GM18508 (cell line): ENCODE data around the gene SLC25A22.

Experiments
- ATAC-seq: cut with Tn5 transposase; IDR thresholded peaks from one replicate; pipeline ENCODE4 v1.9.1; 2021; ENCODE audit warnings: moderate number of reproducible peaks; ENCODE audit not compliant: insufficient read depth, unreplicated experiment

The SLC25A22 gene

DNA sequence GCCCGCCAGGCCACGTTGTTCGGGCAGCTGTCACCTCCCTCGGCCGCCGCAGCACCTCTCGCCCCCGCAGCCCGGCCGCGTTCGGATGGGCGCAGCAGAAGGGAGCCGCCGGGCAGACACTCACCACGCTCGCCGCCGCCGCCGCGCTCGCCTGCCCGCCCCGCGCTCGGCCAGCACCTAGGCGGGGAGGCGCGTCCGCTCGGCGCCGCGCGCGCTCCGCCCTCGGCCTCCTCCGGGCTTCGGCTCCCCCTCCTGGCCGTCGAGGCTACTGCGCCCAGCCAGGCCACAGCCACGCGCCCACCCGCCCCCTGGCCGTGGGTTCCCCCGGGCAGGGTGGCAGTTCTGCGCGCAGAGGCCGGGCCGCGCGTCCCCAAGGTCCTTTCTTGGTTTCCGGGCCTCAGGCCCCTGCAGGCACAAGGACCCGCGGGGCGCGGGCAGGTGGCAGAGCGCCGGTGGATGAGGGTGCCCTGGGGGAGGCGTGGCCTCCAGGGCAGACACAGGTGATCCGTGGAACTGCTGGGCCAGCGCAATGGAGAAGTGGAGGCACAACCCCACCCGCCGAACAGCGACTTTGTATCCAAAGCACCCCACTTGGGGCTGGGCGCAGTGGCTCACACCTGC is at the start of gene SLC25A22:
Gene SLC25A22 (minus strand): TSS at position 189 of the 621 bp plus-strand sequence. CDS start 3,275 bp downstream, outside the sequence.
- ATAC-seq: no peak

DNA sequence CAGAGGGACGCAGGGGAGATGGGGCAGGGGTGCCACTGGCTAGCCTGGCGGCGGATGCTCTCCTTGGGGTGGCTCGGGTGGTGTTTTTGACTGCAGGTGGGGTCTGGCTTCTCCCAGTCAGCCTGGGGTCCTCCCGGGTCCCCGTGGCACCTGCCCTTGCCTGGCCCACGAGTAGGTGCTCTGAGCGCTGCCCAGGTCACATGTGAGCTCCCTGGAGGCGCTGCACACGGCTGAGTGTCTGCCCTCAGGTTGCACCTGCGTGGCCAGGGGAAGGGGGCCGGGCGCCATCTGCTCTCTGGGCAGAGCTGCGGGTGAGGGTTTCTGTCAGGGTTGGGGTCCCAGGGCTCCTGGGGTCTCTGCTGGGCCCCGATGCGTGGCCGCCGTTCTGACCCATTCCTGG is 49.8 kb upstream of the SLC25A22 start:
- ATAC-seq: no peak

DNA sequence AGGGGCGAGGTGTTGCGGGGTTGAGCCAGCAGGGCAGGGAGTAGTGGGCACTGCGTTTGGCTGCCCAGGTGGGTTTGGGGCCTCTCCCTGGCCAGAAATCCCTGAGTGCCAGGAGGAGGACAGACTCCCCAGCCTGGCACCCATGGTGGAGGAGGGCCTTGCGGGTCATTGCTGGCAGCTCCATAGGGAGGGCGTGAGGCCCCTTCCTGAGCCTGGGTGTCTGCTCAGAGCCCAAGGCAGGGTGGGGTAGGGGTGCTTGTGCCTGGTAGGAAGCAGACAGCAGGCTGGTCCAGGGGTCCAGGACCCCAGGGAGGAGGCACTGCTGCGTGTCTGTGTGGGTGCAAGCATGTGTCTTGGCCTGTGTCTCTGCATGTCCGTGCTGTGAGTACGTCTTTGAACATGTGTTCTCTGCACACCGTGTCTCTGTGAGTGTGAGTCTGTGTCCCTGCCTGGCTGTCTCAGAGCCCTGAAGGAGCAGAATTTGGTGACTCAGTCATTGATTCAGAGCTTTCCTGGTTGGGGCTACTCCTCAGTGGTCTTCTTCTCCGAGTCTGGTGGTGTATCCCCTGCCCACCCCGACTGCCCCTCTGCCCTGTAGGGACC is 48.5 kb upstream of the SLC25A22 start:
- ATAC-seq: no peak

DNA sequence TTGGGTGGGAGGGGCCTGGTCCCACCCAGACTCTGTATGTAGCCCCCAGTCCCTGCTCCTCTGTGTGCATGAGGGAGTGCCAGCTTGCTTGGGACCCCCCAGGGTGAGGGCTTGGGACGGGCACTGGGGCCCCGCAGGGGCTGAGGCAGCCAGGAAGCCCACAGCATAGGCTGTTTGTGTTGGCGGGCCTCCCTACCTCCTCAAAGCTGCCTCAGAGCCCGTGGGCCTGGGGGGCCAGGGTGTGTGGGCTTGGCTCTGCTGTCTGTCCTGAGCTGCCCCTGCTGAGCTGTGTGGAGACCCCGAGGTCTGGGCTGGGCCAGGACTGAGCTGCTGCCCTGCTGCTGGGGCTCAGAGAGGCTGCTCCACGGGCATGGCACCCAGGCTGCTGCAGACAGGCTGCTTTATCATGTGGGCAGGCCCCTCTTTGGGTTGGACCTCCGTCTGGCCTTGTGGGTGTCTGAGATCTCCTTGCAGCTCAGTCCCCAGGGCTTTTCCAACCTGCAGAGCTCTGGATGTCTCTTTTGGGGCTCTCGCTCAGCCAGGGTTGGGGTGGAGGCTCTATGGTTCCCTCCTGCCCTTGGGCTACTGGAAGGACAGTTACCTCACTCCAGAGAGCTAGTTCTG is 47.9 kb upstream of the SLC25A22 start:
- no peak for ATAC-seq

DNA sequence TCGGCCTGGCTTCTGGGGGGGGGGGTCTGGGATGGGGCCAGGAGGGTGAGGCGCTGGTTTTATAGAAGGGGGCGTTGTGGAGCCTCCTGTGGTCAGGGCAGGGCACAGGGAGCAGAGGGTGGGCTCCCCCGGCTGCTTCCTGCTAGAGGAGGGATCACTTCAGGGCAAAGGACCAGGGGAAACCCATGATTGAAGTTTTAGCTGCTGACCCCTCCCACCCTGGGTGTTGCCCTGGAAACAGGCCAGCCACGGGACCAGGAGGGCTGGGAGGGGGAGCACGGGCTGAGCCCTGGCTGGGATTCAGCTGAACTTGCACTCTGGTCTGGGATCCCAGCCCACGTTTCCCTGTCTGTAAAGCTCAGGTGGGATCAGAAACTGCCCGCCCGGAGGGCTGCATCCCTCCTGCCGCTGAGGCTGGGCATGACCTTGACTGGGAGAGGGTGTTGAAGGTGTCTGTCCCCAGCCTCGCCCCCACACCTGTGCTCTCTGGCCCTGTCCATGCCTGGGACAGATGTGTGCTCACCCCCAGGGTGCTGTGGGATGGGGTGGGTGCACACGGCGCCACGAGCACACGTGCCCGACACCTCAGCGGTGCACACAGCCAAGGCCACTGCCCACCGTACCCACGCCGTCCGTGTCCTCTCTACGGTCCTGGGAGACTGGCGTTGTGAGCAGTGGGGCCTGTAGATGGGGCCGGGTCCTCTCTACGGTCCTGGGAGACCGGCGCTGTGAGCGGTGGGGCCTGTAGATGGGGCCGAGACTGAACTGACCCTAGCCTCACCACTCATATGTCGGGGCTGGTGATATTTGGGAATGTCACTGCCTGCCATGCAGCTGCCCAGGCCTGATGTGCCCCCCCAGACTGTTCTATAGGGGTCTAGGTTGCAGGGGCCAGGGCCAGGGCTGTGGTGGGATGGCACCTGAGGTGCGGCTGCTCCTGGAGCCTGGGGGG is 46.9 kb upstream of the SLC25A22 start:
- no peak for ATAC-seq

DNA sequence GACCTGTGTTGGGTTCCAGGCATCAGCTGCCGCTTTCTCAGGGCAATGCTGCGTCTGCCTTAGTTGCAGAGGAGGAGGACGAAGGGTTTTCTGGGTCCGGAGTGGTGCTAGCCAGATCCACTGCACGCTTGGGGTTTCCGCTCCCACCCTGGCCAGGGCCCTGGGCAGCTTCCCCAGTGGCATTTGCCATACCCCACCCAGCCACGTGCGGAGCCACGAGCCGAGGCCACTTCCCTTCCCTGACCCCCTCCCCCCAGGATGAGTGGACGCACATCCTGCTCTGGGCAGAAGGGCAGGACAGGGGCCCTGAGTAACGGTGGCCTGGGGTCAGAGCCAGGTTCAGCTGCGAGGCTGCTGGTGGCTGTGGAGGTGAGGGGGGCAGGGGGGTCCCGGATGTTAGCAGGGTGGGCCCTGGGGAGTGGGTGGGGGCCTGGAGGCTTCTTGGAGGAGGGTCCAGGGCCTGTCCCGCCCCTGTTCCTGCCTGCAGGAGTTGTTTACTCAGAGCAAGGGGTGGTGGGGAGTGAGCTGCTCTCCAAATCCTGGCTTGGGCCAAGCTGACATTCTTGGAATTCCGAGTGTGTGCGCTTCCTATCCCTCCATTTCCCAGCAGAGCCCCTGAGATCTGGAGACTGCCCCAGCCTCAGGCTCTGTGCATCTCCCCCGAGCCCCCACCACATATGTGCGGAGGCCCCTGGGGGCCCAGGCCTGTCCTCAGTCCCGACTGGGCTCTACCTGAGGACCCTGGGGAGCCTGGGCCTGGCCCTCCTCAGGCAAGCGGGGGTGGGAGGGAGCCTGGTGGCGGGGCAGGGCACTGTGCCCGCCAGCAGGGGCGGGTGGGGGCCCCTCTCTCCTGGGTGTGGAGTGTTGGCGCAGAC is 46.0 kb upstream of the SLC25A22 start:
- no peak for ATAC-seq

DNA sequence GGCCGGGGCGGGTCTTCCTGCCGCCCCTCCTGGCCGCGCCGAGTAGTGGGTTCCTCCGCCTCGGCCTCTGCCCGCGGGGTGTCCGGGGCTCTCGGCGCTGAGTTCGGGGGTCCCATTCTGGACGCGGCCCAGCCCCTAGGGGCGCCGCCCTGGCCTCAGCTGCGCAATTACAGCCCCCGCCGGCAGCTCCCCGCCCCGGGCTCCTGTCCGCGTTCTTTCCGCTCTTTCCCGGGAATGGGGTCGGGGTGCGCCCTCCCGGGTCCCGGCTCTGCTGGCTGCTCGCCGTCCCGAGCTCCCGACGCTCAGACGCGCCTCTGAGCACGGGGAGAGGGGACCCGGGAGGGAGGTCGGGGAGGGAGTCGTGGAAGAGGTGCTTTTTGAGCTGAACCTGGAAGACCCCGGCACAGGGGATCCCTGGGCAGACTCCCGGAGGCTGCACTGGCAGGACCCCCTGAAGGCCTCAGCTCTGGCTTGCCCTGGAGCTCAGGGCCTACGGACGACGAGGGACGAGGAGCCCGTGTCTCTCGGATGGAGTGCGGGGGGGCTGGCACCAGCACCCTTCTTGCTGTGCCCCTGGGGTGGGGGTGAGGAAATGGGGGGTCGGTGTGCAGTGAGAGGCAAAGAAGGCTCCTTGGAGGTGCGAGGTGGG is 45.1 kb upstream of the SLC25A22 start:
- no peak for ATAC-seq

DNA sequence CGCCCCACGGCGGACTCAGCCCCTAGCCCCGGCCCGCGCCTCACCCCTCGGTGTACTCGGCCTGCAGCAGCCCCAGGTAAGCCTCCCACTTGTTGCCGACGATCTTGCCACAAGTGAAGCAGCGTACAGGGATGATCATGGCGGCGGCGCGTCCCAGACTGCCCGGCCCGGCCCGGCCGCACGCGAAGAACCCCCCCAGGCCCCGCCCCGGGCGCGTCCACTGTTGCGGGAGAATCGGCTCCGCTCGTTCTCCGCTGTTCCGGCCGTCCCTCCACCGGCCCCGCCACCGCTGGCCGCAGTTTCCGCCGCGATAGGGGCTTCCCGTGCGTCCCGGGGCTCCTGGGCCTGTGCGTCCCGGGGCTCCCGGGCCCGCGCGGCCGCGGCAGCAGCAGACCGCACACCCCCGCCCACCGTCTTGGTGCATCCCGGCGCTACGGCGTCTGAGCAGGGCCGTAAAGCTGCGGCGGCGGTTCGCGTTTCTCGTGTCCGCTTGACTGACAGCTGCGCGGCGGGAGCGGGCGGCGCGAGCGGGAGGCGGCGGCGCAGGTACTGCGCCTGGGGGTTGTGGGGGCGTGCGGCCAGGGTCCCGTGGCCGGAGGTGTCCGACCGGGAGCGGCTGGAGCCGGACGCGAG is 44.4 kb upstream of the SLC25A22 start, which contains the start of the genes POLR2L and TSPAN4:
Gene POLR2L (minus strand): TSS at position 160 of the 633 bp plus-strand sequence. CDS start 21 bp downstream, at position 139.
Gene TSPAN4 (plus strand): TSS at position 483 of the 633 bp plus-strand sequence. CDS start 7,453 bp downstream, outside the sequence.
- no peak for ATAC-seq

DNA sequence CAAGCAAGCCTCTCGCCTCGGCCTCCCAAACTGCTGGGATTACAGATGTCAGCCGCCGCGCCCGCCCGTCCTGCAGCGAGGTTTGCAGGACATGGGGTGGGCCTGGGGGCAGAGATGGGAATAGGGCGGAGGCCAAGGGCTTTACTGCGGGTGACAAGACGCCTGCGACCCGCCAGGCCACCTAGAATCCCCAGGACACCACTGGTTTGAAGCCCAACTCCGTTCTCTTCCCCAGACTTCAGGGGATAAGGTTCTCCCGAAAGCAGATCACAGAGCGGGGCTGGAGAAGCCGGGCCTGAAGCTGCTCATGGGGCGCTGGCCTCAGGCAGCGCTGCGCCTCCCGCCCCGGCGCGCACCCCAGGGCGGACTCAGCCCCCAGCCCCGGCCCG is 43.9 kb upstream of the SLC25A22 start:
- no peak for ATAC-seq

DNA sequence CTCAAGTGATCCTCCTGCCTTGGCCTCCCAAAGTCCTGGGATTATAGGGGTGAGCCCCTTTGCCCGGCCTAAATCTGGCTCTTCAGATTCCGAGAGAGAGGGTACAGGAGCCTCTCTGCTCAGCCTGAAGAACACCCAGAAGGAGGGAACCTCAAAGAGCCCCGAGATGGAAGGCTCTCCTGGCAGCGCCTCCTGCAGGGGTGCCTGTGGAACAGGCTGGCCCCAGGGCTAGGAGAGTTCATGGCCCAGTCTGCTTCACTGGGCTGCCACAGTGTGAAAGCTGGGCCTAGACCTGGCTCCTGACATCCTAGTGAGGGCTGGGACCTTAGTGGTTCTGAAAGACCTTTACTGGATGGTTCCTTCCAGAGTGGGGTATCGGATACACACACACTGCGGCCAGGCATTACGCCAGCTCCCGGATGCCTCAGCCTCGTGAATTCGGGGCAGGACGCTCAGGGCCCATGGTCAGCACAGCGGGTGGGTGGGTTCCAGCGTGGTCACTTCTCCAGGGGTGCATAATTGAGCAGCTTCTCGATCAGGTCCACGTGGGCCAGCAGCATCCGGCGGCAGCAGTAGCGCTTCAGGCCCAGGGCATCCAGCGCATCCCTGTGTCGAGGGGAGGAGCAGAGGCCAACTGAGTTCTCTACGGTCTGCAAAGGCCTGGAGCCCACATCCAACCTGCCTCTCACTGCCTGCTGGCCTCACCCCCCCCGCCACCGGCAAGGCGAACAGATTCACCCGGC is 42.0 kb upstream of the SLC25A22 start:
- ATAC-seq: no peak

DNA sequence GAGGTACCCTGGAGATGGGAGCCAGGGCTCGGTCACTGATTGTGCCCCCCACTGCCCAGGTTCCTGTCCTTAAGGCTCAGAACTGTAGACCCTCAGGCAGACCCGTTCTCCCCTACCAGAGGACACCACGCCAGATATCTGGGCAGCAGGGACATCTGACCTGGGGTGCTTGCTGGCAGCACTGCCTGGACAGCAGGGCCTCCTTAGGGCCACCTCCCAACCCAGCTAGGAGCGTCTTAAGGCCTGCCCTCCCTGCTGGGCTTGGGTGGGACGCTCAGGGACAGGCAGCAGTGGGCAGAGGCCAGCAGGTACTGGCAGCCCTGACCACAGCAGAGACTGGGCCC is 41.2 kb upstream of the SLC25A22 start:
- ATAC-seq: no peak

DNA sequence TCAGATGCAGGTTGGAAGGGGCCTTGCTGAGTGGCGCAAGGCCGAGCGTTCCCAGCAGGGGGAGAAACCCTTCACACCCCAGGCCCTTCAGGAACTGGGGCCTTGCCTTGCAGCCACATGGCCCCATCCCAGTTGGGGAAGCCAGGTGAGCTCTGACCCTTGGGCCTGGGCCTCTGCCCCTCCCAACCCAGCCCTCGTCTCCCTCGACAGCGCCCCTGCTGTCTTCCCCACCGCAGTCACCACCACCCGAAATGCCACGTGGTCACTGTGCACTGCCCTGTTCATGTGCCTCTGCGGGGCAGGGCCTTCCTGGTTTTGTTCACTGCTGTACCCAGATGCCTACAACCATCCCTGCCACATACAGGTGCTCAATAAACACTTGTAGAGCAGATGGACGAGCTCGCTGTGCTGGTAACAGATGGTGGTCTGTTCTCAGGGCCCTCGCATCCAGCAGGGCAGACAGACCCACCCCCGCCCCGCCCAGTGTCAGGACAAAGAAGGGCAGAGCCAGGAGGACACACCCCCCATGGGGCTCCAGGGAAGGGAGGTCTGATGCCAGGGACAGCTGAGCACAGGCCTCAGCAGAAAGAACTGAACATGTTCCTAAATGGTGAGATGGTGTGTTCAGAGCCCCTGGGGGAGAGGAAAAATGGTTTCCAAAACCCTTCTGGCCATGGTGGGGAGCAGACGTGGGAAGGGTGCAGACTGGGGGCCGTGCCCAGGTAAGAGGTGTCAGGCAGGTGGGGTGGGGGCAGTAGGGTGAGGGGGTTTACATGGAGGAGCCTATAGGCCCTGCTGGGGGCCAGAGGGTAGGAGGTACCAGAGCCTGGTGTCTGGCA is 40.6 kb upstream of the SLC25A22 start:
- ATAC-seq: no peak

DNA sequence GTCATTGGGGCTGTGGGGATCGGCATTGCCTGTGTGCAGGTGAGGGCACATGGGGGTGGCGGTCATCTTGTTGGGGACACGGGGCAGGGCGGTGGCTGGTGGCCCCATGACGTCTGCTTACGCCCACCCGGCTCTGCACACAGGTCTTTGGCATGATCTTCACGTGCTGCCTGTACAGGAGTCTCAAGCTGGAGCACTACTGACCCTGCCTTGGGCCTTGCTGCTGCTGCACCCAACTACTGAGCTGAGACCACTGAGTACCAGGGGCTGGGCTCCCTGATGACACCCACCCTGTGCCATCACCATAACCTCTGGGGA is 39.9 kb upstream of the SLC25A22 start:
- no peak for ATAC-seq

DNA sequence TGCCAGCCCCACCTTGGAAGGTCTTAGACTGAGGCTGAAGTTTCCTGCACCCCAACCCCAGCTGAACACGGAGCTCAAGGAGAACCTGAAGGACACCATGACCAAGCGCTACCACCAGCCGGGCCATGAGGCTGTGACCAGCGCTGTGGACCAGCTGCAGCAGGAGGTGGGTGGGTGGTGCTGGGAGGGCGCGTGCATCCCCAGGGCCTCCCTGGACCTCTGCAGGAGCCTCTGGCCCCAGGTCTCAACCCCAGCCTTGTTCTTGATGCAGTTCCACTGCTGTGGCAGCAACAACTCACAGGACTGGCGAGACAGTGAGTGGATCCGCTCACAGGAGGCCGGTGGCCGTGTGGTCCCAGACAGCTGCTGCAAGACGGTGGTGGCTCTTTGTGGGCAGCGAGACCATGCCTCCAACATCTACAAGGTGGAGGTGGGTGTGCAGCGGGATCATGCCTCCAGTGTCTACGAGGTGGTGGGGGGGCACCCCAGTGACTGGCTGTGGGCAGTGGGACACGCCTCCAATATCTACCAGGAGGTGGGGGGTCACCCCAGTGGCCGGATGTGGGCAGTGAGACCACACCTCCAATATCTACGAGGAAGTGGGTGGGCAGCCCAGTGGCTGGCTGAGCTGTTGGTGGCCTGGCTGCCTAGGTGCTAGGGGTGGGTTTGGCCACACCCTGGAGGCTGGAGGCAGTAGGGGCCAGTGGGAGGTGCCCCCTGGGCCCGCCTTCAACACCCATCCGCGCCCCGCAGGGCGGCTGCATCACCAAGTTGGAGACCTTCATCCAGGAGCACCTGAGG is 39.3 kb upstream of the SLC25A22 start:
- no peak for ATAC-seq

DNA sequence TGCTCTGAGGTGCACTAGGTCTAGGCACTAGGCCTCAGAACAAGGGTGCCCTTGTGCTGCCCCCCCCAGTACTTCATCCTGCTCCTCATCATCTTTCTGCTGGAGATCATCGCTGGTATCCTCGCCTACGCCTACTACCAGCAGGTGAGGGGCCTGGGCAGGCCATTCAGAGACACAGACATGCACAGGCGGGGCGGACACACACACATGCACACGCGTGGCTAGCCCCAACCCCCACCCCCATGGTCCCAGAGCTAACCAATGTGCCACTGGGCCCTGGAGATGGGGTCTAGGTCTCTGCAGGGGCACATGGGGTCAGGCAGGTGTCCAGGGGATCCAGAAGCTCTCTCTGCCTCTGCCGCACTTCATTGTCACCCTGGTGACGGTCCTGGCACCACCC is 38.6 kb upstream of the SLC25A22 start:
- ATAC-seq: no peak

DNA sequence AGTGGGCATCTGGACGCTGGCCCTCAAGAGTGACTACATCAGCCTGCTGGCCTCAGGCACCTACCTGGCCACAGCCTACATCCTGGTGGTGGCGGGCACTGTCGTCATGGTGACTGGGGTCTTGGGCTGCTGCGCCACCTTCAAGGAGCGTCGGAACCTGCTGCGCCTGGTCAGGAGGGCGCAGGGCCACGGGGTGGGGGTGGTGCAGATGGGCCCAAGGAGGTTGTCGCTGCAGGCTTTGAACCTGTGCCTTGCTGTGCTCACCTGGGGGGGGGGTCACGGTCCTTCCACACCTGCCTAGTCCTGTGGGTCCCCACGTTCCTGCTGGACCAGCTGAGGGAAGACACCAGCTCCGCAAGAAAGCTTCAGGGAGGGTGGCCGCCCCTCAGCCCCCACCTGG is 38.2 kb upstream of the SLC25A22 start:
- no peak for ATAC-seq
